PC-9 (cell line): ENCODE measurements around the gene VEZT.

ENCODE experiments used
- EZH2 ChIP-seq: fragments of 200-600 bp; sonication (generic); IDR thresholded peaks from 2 replicates; pipeline ENCODE4 v1.8.0; 2017; ENCODE audit warnings: antibody characterized with exemption, low read depth
- TF ChIP-seq, protein P1 (sequence below): fragments of 200-600 bp; sonication (generic); conservative IDR thresholded peaks from 2 replicates; pipeline ENCODE4 v1.6.1; 2017; ENCODE audit warnings: mixed run types, antibody characterized with exemption, mild to moderate bottlenecking, moderate library complexity

DNA sequence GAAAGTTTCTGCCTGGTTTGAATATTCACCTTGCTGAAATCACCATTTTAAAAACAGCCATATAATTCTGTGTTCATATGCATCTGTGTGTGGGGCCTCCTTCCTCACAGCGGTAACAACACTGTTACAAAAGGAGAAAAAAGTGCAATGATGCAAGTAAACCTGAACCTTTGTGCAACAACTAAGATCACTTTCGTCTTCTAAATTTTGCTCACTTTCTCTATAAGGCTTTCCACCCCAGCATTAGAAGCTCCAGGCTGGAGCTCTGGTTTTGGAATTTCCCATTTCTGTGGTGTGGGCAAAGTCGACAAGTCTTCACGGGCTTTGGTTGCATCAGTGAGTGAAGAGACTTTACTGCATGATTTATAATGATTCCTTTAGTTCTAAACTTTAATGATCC is 18.7 kb upstream of the VEZT start:
- TF ChIP-seq, protein P1, sequence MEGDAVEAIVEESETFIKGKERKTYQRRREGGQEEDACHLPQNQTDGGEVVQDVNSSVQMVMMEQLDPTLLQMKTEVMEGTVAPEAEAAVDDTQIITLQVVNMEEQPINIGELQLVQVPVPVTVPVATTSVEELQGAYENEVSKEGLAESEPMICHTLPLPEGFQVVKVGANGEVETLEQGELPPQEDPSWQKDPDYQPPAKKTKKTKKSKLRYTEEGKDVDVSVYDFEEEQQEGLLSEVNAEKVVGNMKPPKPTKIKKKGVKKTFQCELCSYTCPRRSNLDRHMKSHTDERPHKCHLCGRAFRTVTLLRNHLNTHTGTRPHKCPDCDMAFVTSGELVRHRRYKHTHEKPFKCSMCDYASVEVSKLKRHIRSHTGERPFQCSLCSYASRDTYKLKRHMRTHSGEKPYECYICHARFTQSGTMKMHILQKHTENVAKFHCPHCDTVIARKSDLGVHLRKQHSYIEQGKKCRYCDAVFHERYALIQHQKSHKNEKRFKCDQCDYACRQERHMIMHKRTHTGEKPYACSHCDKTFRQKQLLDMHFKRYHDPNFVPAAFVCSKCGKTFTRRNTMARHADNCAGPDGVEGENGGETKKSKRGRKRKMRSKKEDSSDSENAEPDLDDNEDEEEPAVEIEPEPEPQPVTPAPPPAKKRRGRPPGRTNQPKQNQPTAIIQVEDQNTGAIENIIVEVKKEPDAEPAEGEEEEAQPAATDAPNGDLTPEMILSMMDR, result no peak
- TF ChIP-seq EZH2, result no peak
